A549 (cell line): ENCODE data around the gene ANKRD10.

Experiments
- BHLHE40 ChIP-seq: IDR thresholded peaks from 2 replicates; pipeline ENCODE4 v1.6.1; 2012; ENCODE audit warnings: low read depth, low read length, inconsistent platforms
- CHD2 ChIP-seq: fragments of 150-350 bp; IDR thresholded peaks from 2 replicates; pipeline ENCODE4 v1.6.1; 2014; ENCODE audit warnings: low read length; ENCODE audit not compliant: partially characterized antibody
- EP300 ChIP-seq, 2 experiments: fragments of >200 bp; sonication (Bioruptor Twin); formaldehyde crosslinking; IDR thresholded peaks; 2 replicates in 1 of 2; 3 replicates in 1 of 2; pipeline ENCODE4 v1.6.1; 2016 to 2017
- MAX ChIP-seq: IDR thresholded peaks from 2 replicates; pipeline ENCODE4 v1.6.1; 2012
- PBX3 ChIP-seq: IDR thresholded peaks from 2 replicates; pipeline ENCODE4 v1.6.1; 2012
- POLR2A ChIP-seq: IDR thresholded peaks from 2 replicates; pipeline ENCODE4 v1.6.1; 2012; ENCODE audit warnings: mild to moderate bottlenecking, low read length
- SREBF2 ChIP-seq: fragments of 450-650 bp; IDR thresholded peaks from 2 replicates; pipeline ENCODE4 v1.6.1; 2014; ENCODE audit warnings: mild to moderate bottlenecking, moderate library complexity
- TF ChIP-seq, protein P1 (sequence below): fragments of >200 bp; sonication (Bioruptor Twin); formaldehyde crosslinking; IDR thresholded peaks from 3 replicates; pipeline ENCODE4 v1.5.1; 2016

- TF ChIP-seq EP300 (IDR thresholded peaks at IDR 0.05) (no peak), PBX3 (no peak), CHD2 (no peak), MAX (no peak), SREBF2 (no peak), POLR2A (no peak), BHLHE40 (no peak)
- TF ChIP-seq, protein P1, sequence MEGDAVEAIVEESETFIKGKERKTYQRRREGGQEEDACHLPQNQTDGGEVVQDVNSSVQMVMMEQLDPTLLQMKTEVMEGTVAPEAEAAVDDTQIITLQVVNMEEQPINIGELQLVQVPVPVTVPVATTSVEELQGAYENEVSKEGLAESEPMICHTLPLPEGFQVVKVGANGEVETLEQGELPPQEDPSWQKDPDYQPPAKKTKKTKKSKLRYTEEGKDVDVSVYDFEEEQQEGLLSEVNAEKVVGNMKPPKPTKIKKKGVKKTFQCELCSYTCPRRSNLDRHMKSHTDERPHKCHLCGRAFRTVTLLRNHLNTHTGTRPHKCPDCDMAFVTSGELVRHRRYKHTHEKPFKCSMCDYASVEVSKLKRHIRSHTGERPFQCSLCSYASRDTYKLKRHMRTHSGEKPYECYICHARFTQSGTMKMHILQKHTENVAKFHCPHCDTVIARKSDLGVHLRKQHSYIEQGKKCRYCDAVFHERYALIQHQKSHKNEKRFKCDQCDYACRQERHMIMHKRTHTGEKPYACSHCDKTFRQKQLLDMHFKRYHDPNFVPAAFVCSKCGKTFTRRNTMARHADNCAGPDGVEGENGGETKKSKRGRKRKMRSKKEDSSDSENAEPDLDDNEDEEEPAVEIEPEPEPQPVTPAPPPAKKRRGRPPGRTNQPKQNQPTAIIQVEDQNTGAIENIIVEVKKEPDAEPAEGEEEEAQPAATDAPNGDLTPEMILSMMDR: no peak
These were observed 6.8 kb upstream of the ANKRD10 start for GRCh38 chr13:110921695-110922094.
